Progenitor cell of endocrine pancreas (in vitro differentiated cells): ENCODE measurements around the gene RDX. TPM values are rescaled to one million over a fixed set of nuclear protein-coding genes. Genes with fewer than 3 reads are reported as not detected.
"Not testable (repeated sequence)": the region's sequence is repeated elsewhere in the genome, so short reads cannot be mapped to it uniquely, and the experiment has no call there.

ENCODE experiments used
- DNase-seq: peaks from one replicate; pipeline ENCODE4 v3.0.0; 2021; ENCODE audit warnings: low spot score; ENCODE audit not compliant: unreplicated experiment
- H3K27ac Mint-ChIP-seq: 2 replicates; pipeline ENCODE4 v1.8.0; 2021; ENCODE audit warnings: mild to moderate bottlenecking, moderate library complexity, mixed read lengths
- H3K27me3 Mint-ChIP-seq: 2 replicates; pipeline ENCODE4 v1.8.0; 2021; ENCODE audit warnings: mixed read lengths
- H3K36me3 Mint-ChIP-seq: 2 replicates; pipeline ENCODE4 v1.8.0; 2022; ENCODE audit warnings: mixed read lengths; ENCODE audit not compliant: insufficient read depth
- H3K4me1 Mint-ChIP-seq: 2 replicates; pipeline ENCODE4 v1.8.0; 2021; ENCODE audit warnings: low read depth, mixed read lengths
- H3K4me3 Mint-ChIP-seq: 2 replicates; pipeline ENCODE4 v1.8.0; 2021; ENCODE audit warnings: low read depth, mild to moderate bottlenecking, moderate library complexity, mixed read lengths
- H3K9me3 Mint-ChIP-seq: 2 replicates; pipeline ENCODE4 v1.8.0; 2021; ENCODE audit warnings: low read depth, mixed read lengths
- CTCF ChIP-seq: fragments of 200-600 bp; sonication (generic); IDR thresholded peaks from one replicate; pipeline ENCODE4 v1.5.0; 2021; ENCODE audit warnings: antibody characterized with exemption, mild to moderate bottlenecking; ENCODE audit not compliant: unreplicated experiment
- total RNA-seq: library from RNA; stranded (reverse); gene quantifications from 2 replicates; pipeline ENCODE4 v1.2.1, GENCODE V29; 2021

RDX gene
- total RNA-seq, 1 donor from 2014 or later = 89.6 TPM

- no peak for TF ChIP-seq CTCF
- Mint-ChIP-seq H3K27me3 (no peaks in the 10 kb centered on the region), H3K4me1 (no peaks in the 10 kb centered on the region), H3K27ac (no peak overlapping the region), H3K36me3 (no peaks in the 10 kb centered on the region), H3K9me3 (no peaks in the 10 kb centered on the region), H3K4me3 (no peak overlapping the region)
- DNase-seq = no peak
Observed at GRCh38 chr11:110200241-110200640, 96.2 kb downstream of the RDX start.

- Mint-ChIP-seq H3K9me3 (no peaks in the 10 kb centered on the region), H3K4me1 (no peaks in the 10 kb centered on the region), H3K4me3 (no peak overlapping the region), H3K27ac (no peak overlapping the region), H3K27me3 (no peaks in the 10 kb centered on the region), H3K36me3 (no peaks in the 10 kb centered on the region)
- no peak for TF ChIP-seq CTCF
- DNase-seq = no peak
Observed at GRCh38 chr11:110199184-110199981, 97.0 kb downstream of the RDX start.

GRCh38 chr11:110198031-110198729 lies 98.2 kb downstream of the RDX start:
- Mint-ChIP-seq H3K9me3 (no peaks in the 10 kb centered on the region), H3K27ac (no peak overlapping the region), H3K4me3 (no peak overlapping the region), H3K4me1 (no peaks in the 10 kb centered on the region), H3K36me3 (peaks cover 1% of the 10 kb centered on the region), H3K27me3 (no peaks in the 10 kb centered on the region)
- DNase-seq = no peak
- no peak for TF ChIP-seq CTCF

- TF ChIP-seq CTCF = no peak
- no peak for DNase-seq
- H3K36me3 Mint-ChIP-seq = peaks cover 1% of the 10 kb centered on the region
- H3K4me3 Mint-ChIP-seq = no peak overlapping the region
- H3K9me3 Mint-ChIP-seq = no peaks in the 10 kb centered on the region
- H3K4me1 Mint-ChIP-seq = no peaks in the 10 kb centered on the region
- no peak overlapping the region for H3K27ac Mint-ChIP-seq
- no peaks in the 10 kb centered on the region for H3K27me3 Mint-ChIP-seq
Observed at GRCh38 chr11:110196884-110197420, 99.5 kb downstream of the RDX start.

- H3K27ac Mint-ChIP-seq = no peak overlapping the region
- peaks cover 1% of the 10 kb centered on the region for H3K36me3 Mint-ChIP-seq
- H3K9me3 Mint-ChIP-seq = no peaks in the 10 kb centered on the region
- TF ChIP-seq CTCF = no peak
- H3K4me1 Mint-ChIP-seq = no peaks in the 10 kb centered on the region
- no peak for DNase-seq
- no peaks in the 10 kb centered on the region for H3K27me3 Mint-ChIP-seq
- no peak overlapping the region for H3K4me3 Mint-ChIP-seq
Observed at GRCh38 chr11:110196241-110196754, 100.1 kb downstream of the RDX start.

GRCh38 chr11:110194211-110194766 lies 102.1 kb downstream of the RDX start:
- H3K9me3 Mint-ChIP-seq, H3K4me3 Mint-ChIP-seq, DNase-seq, H3K4me1 Mint-ChIP-seq, H3K27ac Mint-ChIP-seq, H3K27me3 Mint-ChIP-seq, H3K36me3 Mint-ChIP-seq: not testable (repeated sequence)

GRCh38 chr11:110192604-110193282 lies 103.7 kb downstream of the RDX start:
- H3K4me1 Mint-ChIP-seq, H3K27ac Mint-ChIP-seq: not testable (repeated sequence)

More at GRCh38 chr11:110192604-110193282, 103.7 kb downstream of the RDX start:
- H3K36me3 Mint-ChIP-seq, H3K9me3 Mint-ChIP-seq, DNase-seq, H3K4me3 Mint-ChIP-seq, H3K27me3 Mint-ChIP-seq: not testable (repeated sequence)
